HG02981 (cell line): ENCODE data around the gene SLC1A1.
"Not testable (repeated sequence)": the region's sequence is repeated elsewhere in the genome, so short reads cannot be mapped to it uniquely, and the experiment has no call there.

Experiments used
- ATAC-seq: cut with Tn5 transposase; IDR thresholded peaks from one replicate; pipeline ENCODE4 v1.9.1; 2021; ENCODE audit warnings: mild to moderate bottlenecking, moderate library complexity; ENCODE audit not compliant: unreplicated experiment

Gene SLC1A1

DNA sequence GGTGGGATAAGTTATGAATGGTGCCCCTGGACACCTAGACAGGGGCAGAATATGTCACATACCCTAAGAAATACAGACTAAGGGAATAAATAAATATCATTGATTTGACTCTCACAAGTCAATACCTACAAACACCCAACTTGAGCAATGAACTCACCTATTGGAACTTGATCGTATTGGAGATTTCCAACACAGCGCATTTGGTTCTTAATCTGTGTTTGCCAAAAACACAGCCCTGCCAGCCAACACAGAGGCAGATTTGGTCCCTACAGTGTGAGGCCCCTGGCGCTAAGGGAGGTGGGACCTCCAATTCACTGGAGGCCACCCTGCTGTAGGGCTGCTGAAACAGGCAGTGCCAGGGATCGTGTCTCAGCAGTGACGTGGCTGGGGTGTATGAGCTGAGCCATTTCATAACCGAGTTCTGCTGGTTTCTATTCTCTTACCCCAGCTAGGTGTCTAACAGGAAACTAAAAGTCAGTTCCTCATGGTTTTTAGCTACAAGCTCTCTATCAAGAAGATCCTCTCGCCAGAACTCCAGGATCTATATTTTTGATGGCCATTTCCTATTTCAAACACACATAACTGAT, 84.5 kb downstream of the SLC1A1 start:
- no peak for ATAC-seq

DNA sequence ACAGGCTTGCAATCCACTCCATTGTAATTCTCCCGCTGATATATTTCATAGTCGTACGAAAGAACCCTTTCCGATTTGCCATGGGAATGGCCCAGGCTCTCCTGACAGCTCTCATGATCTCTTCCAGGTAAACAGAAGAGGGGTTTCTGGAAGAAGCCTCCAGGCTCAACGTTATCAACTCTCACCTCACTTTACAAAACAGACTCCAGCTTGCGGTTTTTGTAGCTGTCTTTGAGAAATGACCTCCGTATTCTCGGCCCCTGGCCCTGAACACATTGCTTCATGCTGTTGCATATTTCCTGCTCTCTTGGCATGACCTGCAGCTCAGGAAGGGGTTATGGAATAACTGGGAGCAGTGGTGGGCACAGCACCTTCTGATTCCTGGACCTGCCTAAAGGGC, 85.7 kb downstream of the SLC1A1 start:
- ATAC-seq: no peak

GRCh38 chr9:4576448-4576847, 86.2 kb downstream of the SLC1A1 start:
- no peak for ATAC-seq

- ATAC-seq: no peak
These were observed 88.7 kb downstream of the SLC1A1 start for GRCh38 chr9:4579001-4579400.

- ATAC-seq: no peak
These were observed 90.9 kb downstream of the SLC1A1 start for GRCh38 chr9:4581035-4581760.

DNA sequence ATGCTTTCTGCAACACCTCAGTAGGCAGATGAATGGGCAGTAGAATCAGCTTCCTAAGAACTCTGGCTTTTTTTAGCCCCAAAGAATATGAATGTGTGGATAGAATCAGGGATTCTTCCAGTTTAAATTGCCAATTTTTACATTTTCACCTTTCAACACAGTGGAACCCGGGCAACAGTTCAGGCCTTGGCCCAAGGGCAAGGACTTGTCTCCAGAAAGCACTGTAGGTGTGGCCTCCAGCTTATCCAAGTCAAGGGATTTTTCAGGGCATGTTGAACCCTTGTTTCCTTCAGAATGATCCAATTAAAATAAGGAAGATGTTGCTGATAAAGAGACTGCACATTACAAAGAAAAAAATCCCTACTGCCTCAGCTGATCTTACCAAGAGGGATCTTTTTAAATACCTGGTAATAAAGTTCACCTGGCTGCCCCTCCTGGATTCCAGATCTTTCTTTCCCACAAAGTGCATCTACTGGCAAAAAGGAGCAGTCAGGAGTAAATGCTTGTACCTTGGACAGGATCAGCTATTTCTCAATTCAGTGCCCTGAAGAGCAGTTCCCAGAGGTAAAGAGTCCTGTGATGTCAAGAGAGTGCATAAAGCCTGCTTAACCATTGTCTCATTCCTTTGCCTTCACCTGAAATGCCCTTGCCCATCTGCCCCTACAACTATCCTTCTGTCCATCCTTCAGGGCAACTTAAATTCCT, 91.7 kb downstream of the SLC1A1 start:
- ATAC-seq: no peak

- no peak for ATAC-seq
These were observed 92.7 kb downstream of the SLC1A1 start for GRCh38 chr9:4583001-4583400.

DNA sequence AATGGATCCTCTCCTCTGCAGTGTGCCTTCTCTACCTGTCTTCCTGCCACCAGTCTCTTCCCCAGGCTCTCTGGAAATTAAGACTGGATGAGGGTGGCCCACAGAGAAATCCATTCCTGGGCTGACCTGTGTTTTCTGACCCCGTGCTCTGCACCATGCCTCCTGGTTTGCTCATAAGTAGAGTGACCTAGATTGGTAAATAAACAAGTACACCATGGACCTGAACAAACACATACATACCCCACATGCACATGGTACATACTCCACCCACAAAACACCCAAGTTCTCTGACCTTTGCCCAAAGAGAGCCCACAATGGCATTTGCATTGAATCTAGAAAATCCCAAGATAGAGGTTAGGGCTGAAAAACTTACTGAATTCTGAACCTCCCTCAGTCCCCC, 94.4 kb downstream of the SLC1A1 start:
- no peak for ATAC-seq

- ATAC-seq: no peak
These were observed 94.9 kb downstream of the SLC1A1 start for GRCh38 chr9:4585135-4585534.

- ATAC-seq: no peak
These were observed 98.5 kb downstream of the SLC1A1 start for GRCh38 chr9:4588721-4589120.

DNA sequence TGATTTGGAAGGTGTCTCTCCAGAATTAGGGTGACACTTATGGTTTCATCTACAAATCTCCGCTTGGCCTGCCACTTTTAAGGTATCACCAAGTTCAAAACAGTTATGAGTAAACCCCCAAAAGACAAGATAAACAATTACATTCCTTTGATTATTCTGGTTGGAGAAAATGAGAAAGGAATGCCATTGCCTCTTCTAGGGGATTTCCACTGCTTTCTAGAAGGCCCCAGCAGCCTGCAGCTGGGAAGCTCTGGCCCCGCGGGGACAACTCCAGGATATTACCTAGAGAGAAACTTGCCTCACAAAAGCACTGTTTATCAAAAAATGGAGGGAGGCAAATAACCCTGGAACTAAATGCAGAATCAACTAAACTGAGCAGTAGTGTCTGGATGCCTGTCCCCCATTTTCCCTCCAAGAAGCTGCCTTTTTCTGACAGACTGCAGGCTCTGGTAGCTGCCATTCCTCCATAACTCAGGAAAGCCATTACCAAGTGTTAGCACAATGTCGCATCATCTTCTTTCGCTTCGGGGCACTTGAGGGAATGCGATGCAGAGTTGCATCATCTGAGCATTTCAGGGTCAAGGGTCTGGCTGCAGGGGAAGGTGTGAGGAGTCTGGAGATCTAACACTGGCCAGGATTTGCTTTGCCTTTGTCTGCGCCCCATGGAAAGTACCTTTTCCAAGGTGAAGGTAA, 100.3 kb downstream of the SLC1A1 start:
- no peak for ATAC-seq

GRCh38 chr9:4591123-4591500, 100.8 kb downstream of the SLC1A1 start:
- no peak for ATAC-seq

- no peak for ATAC-seq
These were observed 102.0 kb downstream of the SLC1A1 start for GRCh38 chr9:4592295-4592694.

- ATAC-seq: no peak
These were observed 102.6 kb downstream of the SLC1A1 start for GRCh38 chr9:4592886-4593285.

GRCh38 chr9:4594545-4594944, 104.3 kb downstream of the SLC1A1 start:
- ATAC-seq: no peak

- ATAC-seq: no peak
These were observed 104.7 kb downstream of the SLC1A1 start for GRCh38 chr9:4594994-4595393.

GRCh38 chr9:4596165-4596922, 106.1 kb downstream of the SLC1A1 start:
- ATAC-seq: peak; percentile 70

- ATAC-seq: no peak
These were observed 110.1 kb downstream of the SLC1A1 start for GRCh38 chr9:4600368-4600767.

GRCh38 chr9:4603830-4604229, 113.6 kb downstream of the SLC1A1 start:
- ATAC-seq: no peak

DNA sequence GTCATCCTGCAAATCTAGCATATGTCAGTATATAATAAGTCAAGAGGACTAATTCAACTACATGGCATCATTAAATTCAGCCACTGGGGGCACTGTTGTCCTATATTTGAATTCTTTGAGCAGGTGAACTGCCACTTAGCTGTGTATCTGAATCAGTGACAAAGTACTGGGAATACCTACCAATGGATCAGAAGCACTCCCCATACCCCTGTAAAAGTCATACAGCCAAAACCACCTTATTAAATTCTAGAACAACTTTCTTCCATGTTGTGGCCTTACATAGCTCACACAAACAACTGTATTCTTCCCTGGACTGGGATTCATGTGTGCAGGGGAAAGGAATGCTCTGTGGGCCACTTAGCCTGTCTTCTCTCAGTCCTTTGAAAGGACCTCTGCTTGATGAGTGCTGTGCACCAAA, 114.4 kb downstream of the SLC1A1 start:
- no peak for ATAC-seq

DNA sequence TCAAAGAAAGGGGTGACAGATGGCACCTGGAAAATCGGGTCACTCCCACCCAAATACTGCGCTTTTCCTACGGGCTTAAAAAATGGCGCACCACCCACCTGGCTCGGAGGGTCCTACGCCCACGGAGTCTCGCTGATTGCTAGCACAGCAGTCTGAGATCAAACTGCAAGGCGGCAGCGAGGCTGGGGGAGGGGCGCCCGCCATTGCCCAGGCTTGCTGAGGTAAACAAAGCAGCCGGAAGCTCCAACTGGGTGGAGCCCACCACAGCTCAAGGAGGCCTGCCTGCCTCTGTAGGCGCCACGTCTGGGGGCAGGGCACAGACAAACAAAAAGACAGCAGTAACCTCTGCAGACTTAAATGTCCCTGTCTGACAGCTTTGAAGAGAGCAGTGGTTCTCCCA, 115.8 kb downstream of the SLC1A1 start:
- not testable (repeated sequence) for ATAC-seq
